Mammary epithelial cell (primary cell): Measurements from ENCODE around the gene TDRKH.

Source experiments
- CTCF ChIP-seq, 2 donors: IDR thresholded peaks in 1 of 2; conservative IDR thresholded peaks in 1 of 2; 2 replicates each; pipeline ENCODE4 v1.5.1; 2011 to 2012; ENCODE audit warnings: inconsistent platforms in 2 of 2, low read length in 2 of 2, mild to moderate bottlenecking in 2 of 2, control low read depth in 1 of 2, low read depth in 1 of 2; ENCODE audit not compliant: insufficient read depth in 1 of 2; ENCODE audit errors: extremely low read depth in 1 of 2
- EZH2 ChIP-seq: IDR thresholded peaks from 2 replicates; pipeline ENCODE4 v1.6.1; 2012; ENCODE audit warnings: low read length, inconsistent platforms, borderline replicate concordance

- no peak for TF ChIP-seq CTCF (conservative IDR thresholded peaks at IDR 0.05 in 1 of 2, IDR thresholded peaks at IDR 0.05 in 1 of 2; ENCODE audit: extremely low read depth in 1 of 2, insufficient read depth in 1 of 2, low read depth in 1 of 2, low read length in 2 of 2)
- TF ChIP-seq EZH2: no peak
Measured at GRCh38 chr1:151801310-151801820, 11.1 kb upstream of the TDRKH start.
